NB4 (cell line): ENCODE results near the gene MRPL24.

ENCODE experiments used
- DNase-seq: peaks from one replicate; pipeline ENCODE4 v3.0.0; 2010; ENCODE audit warnings: low read depth
- H3K4me3 ChIP-seq: one replicate; pipeline ENCODE4 v1.5.1; 2011; ENCODE audit warnings: mild to moderate bottlenecking, low read depth, low read length, moderate library complexity
- CTCF ChIP-seq: IDR thresholded peaks from one replicate; pipeline ENCODE4 v1.5.1; 2012; ENCODE audit warnings: low read depth, low read length
- MAX ChIP-seq: IDR thresholded peaks from 2 replicates; pipeline ENCODE4 v1.6.1; 2011; ENCODE audit warnings: low read depth, low read length
- MYC ChIP-seq: IDR thresholded peaks from 2 replicates; pipeline ENCODE4 v1.6.1; 2011; ENCODE audit warnings: low read depth, low read length
- POLR2A ChIP-seq: IDR thresholded peaks from 2 replicates; pipeline ENCODE4 v1.6.1; 2011; ENCODE audit warnings: mild to moderate bottlenecking; ENCODE audit not compliant: insufficient read length; ENCODE audit errors: extremely low read depth

MRPL24 gene

GRCh38 chr1:156745881-156746280 lies 5.0 kb upstream of the MRPL24 start:
- TF ChIP-seq MYC = no peak
- TF ChIP-seq POLR2A = no peak
- no peak for TF ChIP-seq MAX
- no peak for TF ChIP-seq CTCF
- no peak for DNase-seq
- H3K4me3 ChIP-seq = no peak overlapping the region

- DNase-seq = no peak
- H3K4me3 ChIP-seq = no peak overlapping the region
- no peak for TF ChIP-seq POLR2A
- TF ChIP-seq MYC = no peak
- no peak for TF ChIP-seq CTCF
- no peak for TF ChIP-seq MAX
Observed at GRCh38 chr1:156744786-156745419, 4.0 kb upstream of the MRPL24 start.

GRCh38 chr1:156744344-156744743 lies 3.5 kb upstream of the MRPL24 start:
- DNase-seq = no peak
- no peak overlapping the region for H3K4me3 ChIP-seq
- TF ChIP-seq POLR2A (no peak), CTCF (no peak), MAX (no peak), MYC (no peak)

GRCh38 chr1:156743367-156744302 lies 2.7 kb upstream of the MRPL24 start:
- TF ChIP-seq POLR2A (no peak), MAX (no peak), CTCF (no peak), MYC (no peak)
- no peak for DNase-seq

GRCh38 chr1:156742801-156743200 lies 1.9 kb upstream of the MRPL24 start:
- no peak for TF ChIP-seq MYC
- no peak for TF ChIP-seq MAX
- no peak overlapping the region for H3K4me3 ChIP-seq
- DNase-seq = no peak

More at GRCh38 chr1:156743367-156744302, 2.7 kb upstream of the MRPL24 start:
- no peak overlapping the region for H3K4me3 ChIP-seq

- DNase-seq = no peak
- no peak overlapping the region for H3K4me3 ChIP-seq
- TF ChIP-seq CTCF = no peak
Observed at GRCh38 chr1:156742017-156742416, 1.1 kb upstream of the MRPL24 start.
